BE2C (cell line): Measurements from ENCODE around the gene ITGB5.

Source experiments
- DNase-seq: peaks from one replicate; pipeline ENCODE4 v3.0.0-alpha.2; 2020
- H3K27me3 ChIP-seq: fragments of 250-450 bp; sonication (Bioruptor Pico); 2 replicates; pipeline ENCODE4 v1.5.1; 2020; ENCODE audit warnings: mild to moderate bottlenecking
- H3K36me3 ChIP-seq: fragments of 250-450 bp; sonication (Bioruptor Pico); 2 replicates; pipeline ENCODE4 v1.5.1; 2020; ENCODE audit warnings: mild to moderate bottlenecking
- H3K4me1 ChIP-seq: fragments of 250-450 bp; sonication (Bioruptor Pico); 2 replicates; pipeline ENCODE4 v1.5.1; 2020
- H3K4me3 ChIP-seq: 2 replicates; pipeline ENCODE4 v1.5.1; 2011; ENCODE audit warnings: low read depth, low read length
- H3K9me3 ChIP-seq: fragments of 250-450 bp; sonication (Bioruptor Pico); 2 replicates; pipeline ENCODE4 v1.5.1; 2020
- CTCF ChIP-seq: IDR thresholded peaks from 2 replicates; pipeline ENCODE4 v1.5.1; 2012; ENCODE audit warnings: mild to moderate bottlenecking, low read depth, low read length

Gene ITGB5

GRCh38 chr3:124823206-124823605, 64.0 kb downstream of the ITGB5 start:
- H3K36me3 ChIP-seq, result peaks cover 7% of the 10 kb centered on the region; the same call in 1 of the 2 replicates
- H3K27me3 ChIP-seq, result no peaks in the 10 kb centered on the region
- no peak for TF ChIP-seq CTCF
- no peak for DNase-seq
- no peaks in the 10 kb centered on the region for H3K9me3 ChIP-seq
- no peak overlapping the region for H3K4me3 ChIP-seq
- no peaks in the 10 kb centered on the region for H3K4me1 ChIP-seq

- Histone ChIP-seq H3K36me3 (peaks cover 12% of the 10 kb centered on the region; the same call in 1 of the 2 replicates), H3K27me3 (no peaks in the 10 kb centered on the region), H3K4me3 (no peak overlapping the region), H3K4me1 (no peaks in the 10 kb centered on the region), H3K9me3 (no peaks in the 10 kb centered on the region)
- no peak for DNase-seq
- no peak for TF ChIP-seq CTCF
These were observed 65.8 kb downstream of the ITGB5 start for GRCh38 chr3:124821356-124821755.

GRCh38 chr3:124818398-124819091, 68.6 kb downstream of the ITGB5 start:
- no peak for DNase-seq
- H3K4me1 ChIP-seq, result no peaks in the 10 kb centered on the region
- no peak for TF ChIP-seq CTCF
- H3K4me3 ChIP-seq, result no peak overlapping the region
- H3K9me3 ChIP-seq, result no peaks in the 10 kb centered on the region
- peaks cover 28% of the 10 kb centered on the region for H3K36me3 ChIP-seq
- no peaks in the 10 kb centered on the region for H3K27me3 ChIP-seq

GRCh38 chr3:124817079-124817478, 70.1 kb downstream of the ITGB5 start:
- TF ChIP-seq CTCF, result no peak
- no peak for DNase-seq
- no peak overlapping the region for H3K4me3 ChIP-seq
- peaks cover 28% of the 10 kb centered on the region for H3K36me3 ChIP-seq
- no peaks in the 10 kb centered on the region for H3K9me3 ChIP-seq
- no peaks in the 10 kb centered on the region for H3K27me3 ChIP-seq
- peaks cover 7% of the 10 kb centered on the region for H3K4me1 ChIP-seq

GRCh38 chr3:124816206-124816605, 71.0 kb downstream of the ITGB5 start:
- Histone ChIP-seq H3K9me3 (no peaks in the 10 kb centered on the region), H3K36me3 (peaks cover 26% of the 10 kb centered on the region), H3K4me1 (peaks cover 9% of the 10 kb centered on the region), H3K27me3 (no peaks in the 10 kb centered on the region), H3K4me3 (no peak overlapping the region)
- TF ChIP-seq CTCF, result no peak
- no peak for DNase-seq

DNA sequence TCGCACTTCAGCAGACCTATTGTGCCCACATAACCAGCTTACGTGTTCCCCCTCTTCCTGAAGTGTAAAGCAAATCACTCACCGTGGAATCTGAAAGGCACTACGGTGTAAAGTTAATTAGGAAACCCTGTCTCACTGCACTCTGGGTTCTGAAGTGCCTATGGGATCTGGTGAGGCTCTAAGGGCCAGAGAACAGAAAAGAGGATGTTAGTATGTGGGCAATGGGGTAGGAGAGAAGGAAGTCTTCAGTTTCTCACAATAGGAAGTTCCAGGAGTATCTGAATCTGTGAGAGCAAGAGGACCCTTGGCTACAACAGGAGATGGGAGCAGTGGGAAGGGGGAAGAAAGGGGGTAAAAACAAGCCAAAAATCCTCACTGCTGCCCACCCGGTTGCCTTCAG, 71.4 kb downstream of the ITGB5 start:
- no peak for DNase-seq
- no peaks in the 10 kb centered on the region for H3K9me3 ChIP-seq
- TF ChIP-seq CTCF, result no peak
- peaks cover 12% of the 10 kb centered on the region for H3K4me1 ChIP-seq
- no peaks in the 10 kb centered on the region for H3K27me3 ChIP-seq
- H3K4me3 ChIP-seq, result no peak overlapping the region
- H3K36me3 ChIP-seq, result peaks cover 22% of the 10 kb centered on the region
